K562 (cell line): Measurements from ENCODE around the gene GPNMB. TPM values are rescaled to one million over a fixed set of nuclear protein-coding genes. Genes with fewer than 3 reads are reported as not detected.

Experiments
- CREBBP ChIP-seq: IDR thresholded peaks from one replicate; pipeline ENCODE4 v1.6.1; 2012; ENCODE audit warnings: low read depth, mild to moderate bottlenecking, control low read depth, inconsistent platforms, low read length
- EHMT2 ChIP-seq: fragments of 450-650 bp; IDR thresholded peaks from 2 replicates; pipeline ENCODE4 v1.6.1; 2018; ENCODE audit warnings: antibody characterized with exemption
- ELF2 ChIP-seq: fragments of 250-450 bp; sonication (Bioruptor Pico); IDR thresholded peaks from 2 replicates; pipeline ENCODE4 v1.5.0; 2021; ENCODE audit warnings: mild to moderate bottlenecking
- HDAC6 ChIP-seq: IDR thresholded peaks from 2 replicates; pipeline ENCODE4 v1.6.1; 2012; ENCODE audit warnings: low read depth, mild to moderate bottlenecking, control low read depth, inconsistent platforms, low read length, moderate library complexity
- MTA3 ChIP-seq: fragments of 450-650 bp; formaldehyde crosslinking; IDR thresholded peaks from 2 replicates; pipeline ENCODE4 v1.6.1; 2017; ENCODE audit warnings: mild to moderate bottlenecking, borderline replicate concordance
- OTX1 ChIP-seq: fragments of 450-650 bp; formaldehyde crosslinking; IDR thresholded peaks from 2 replicates; pipeline ENCODE4 v1.4.0; 2022; ENCODE audit warnings: mild to moderate bottlenecking
- PTRF ChIP-seq: fragments of 450-650 bp; IDR thresholded peaks from 2 replicates; pipeline ENCODE4 v1.6.1; 2016; ENCODE audit warnings: mild to moderate bottlenecking, missing genetic modification characterization, missing compliant biosample characterization
- RAD51 ChIP-seq: fragments of 450-650 bp; IDR thresholded peaks from 2 replicates; pipeline ENCODE4 v1.7.1; 2016; ENCODE audit warnings: low read depth, mild to moderate bottlenecking, borderline replicate concordance
- TCFL5 ChIP-seq: fragments of 250-450 bp; sonication (Bioruptor Pico); conservative IDR thresholded peaks from 2 replicates; pipeline ENCODE4 v1.6.1; 2021; ENCODE audit warnings: mild to moderate bottlenecking, moderate library complexity, matching md5 sums
- TFAM ChIP-seq: fragments of 250-450 bp; sonication (Bioruptor Pico); conservative IDR thresholded peaks from 2 replicates; pipeline ENCODE4 v1.5.0; 2021; ENCODE audit warnings: mild to moderate bottlenecking, moderate library complexity
- U2AF1 ChIP-seq: fragments of 200-400 bp; formaldehyde crosslinking; optimal IDR thresholded peaks from 2 replicates; pipeline ENCODE3; 2017; ENCODE audit warnings: mild to moderate bottlenecking, low read depth, low read length, moderate library complexity
- ZBTB11 ChIP-seq, 3 experiments: fragments of 200-800 bp in 1 of 3; fragments of 250-450 bp in 1 of 3; fragments of 450-650 bp in 1 of 3; sonication (Bioruptor Pico) in 1 of 3; sonication (Bioruptor generic) in 1 of 3; formaldehyde crosslinking in 1 of 3; IDR thresholded peaks; 2 replicates each; pipeline versions ENCODE4 v1.6.1 to v1.8.0; 2016 to 2022; ENCODE audit warnings: mild to moderate bottlenecking in 2 of 3, missing genetic modification characterization in 2 of 3, missing compliant biosample characterization in 1 of 3, moderate library complexity in 1 of 3
- ZNF561 ChIP-seq: fragments of 450-650 bp; formaldehyde crosslinking; conservative IDR thresholded peaks from 2 replicates; pipeline ENCODE4 v1.4.0; 2020; ENCODE audit warnings: mild to moderate bottlenecking, moderate library complexity
- ZNF707 ChIP-seq: fragments of 250-450 bp; sonication (Bioruptor Pico); conservative IDR thresholded peaks from 2 replicates; pipeline ENCODE4 v1.8.0; 2022; ENCODE audit warnings: inconsistent platforms, mild to moderate bottlenecking, moderate library complexity
- ZNF77 ChIP-seq: fragments of 250-450 bp; sonication (Bioruptor Pico); IDR thresholded peaks from 2 replicates; pipeline ENCODE4 v1.5.0; 2020
- ZNF785 ChIP-seq: fragments of 250-450 bp; sonication (Bioruptor Pico); IDR thresholded peaks from 2 replicates; pipeline ENCODE4 v1.4.0; 2020; ENCODE audit warnings: mild to moderate bottlenecking
- ZSCAN29 ChIP-seq: fragments of 450-650 bp; IDR thresholded peaks from 2 replicates; pipeline ENCODE4 v1.6.1; 2017
- polyA plus RNA-seq, 8 experiments: library from polyadenylated mRNA; depleted of rRNA in 4 of 8; stranded (reverse) in 5 of 8; unstranded in 3 of 8; fragments of >200 nt; fragmentation: Nextera tagmentation in 2 of 8; fragmentation: Illumina TruSeq in 1 of 8; extraction: Ambion mirVana in 2 of 8; extraction: Trizol in 1 of 8; gene quantifications; 2 replicates each; pipeline versions ENCODE4 v1.2.1 to v1.2.3, GENCODE V29; 2011 to 2014; ENCODE audit warnings: inconsistent platforms in 1 of 8, missing spikeins in 1 of 8
- total RNA-seq, 7 experiments: library from RNA; depleted of rRNA in 6 of 7; stranded (reverse); fragments of >200 nt in 6 of 7; fragmentation: Illumina TruSeq in 2 of 7; extraction: Trizol in 2 of 7; gene quantifications; 2 replicates each; pipeline versions ENCODE4 v1.2.1 to v1.2.3, GENCODE V29; 2011 to 2021; ENCODE audit warnings: low replicate concordance in 1 of 7
- TF ChIP-seq, protein P1 (sequence below): fragments of 150-350 bp; IDR thresholded peaks from 2 replicates; pipeline ENCODE4 v1.6.1; 2014; ENCODE audit warnings: low read depth, mild to moderate bottlenecking, low read length, borderline replicate concordance
- TF ChIP-seq, protein P2 (sequence below), 2 experiments: fragments of 450-650 bp in 1 of 2; IDR thresholded peaks; 2 replicates each; pipeline ENCODE4 v1.6.1; 2011 to 2017; ENCODE audit warnings: low read depth in 2 of 2, antibody characterized with exemption in 1 of 2, borderline replicate concordance in 1 of 2, low read length in 1 of 2, mild to moderate bottlenecking in 1 of 2, mixed read lengths in 1 of 2; ENCODE audit not compliant: control insufficient read depth in 1 of 2

The GPNMB gene
- total and polyA plus RNA-seq, 9 of the 15 experiments (the other 6 are each of a cell fraction or from before 2014, with no cell fraction given), result 0.15 to 0.72 (median 0.33) TPM

- TF ChIP-seq ZBTB11 (CRISPR knock-in tag; IDR thresholded peaks at IDR 0.05), result no peak
- TF ChIP-seq TCFL5 (CRISPR knock-in tag), result no peak
- TF ChIP-seq, protein P1, sequence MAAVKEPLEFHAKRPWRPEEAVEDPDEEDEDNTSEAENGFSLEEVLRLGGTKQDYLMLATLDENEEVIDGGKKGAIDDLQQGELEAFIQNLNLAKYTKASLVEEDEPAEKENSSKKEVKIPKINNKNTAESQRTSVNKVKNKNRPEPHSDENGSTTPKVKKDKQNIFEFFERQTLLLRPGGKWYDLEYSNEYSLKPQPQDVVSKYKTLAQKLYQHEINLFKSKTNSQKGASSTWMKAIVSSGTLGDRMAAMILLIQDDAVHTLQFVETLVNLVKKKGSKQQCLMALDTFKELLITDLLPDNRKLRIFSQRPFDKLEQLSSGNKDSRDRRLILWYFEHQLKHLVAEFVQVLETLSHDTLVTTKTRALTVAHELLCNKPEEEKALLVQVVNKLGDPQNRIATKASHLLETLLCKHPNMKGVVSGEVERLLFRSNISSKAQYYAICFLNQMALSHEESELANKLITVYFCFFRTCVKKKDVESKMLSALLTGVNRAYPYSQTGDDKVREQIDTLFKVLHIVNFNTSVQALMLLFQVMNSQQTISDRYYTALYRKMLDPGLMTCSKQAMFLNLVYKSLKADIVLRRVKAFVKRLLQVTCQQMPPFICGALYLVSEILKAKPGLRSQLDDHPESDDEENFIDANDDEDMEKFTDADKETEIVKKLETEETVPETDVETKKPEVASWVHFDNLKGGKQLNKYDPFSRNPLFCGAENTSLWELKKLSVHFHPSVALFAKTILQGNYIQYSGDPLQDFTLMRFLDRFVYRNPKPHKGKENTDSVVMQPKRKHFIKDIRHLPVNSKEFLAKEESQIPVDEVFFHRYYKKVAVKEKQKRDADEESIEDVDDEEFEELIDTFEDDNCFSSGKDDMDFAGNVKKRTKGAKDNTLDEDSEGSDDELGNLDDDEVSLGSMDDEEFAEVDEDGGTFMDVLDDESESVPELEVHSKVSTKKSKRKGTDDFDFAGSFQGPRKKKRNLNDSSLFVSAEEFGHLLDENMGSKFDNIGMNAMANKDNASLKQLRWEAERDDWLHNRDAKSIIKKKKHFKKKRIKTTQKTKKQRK, result no peak
- TF ChIP-seq ZSCAN29, result no peak
- no peak for TF ChIP-seq EHMT2
- TF ChIP-seq RAD51, result no peak
- TF ChIP-seq, protein P2, sequence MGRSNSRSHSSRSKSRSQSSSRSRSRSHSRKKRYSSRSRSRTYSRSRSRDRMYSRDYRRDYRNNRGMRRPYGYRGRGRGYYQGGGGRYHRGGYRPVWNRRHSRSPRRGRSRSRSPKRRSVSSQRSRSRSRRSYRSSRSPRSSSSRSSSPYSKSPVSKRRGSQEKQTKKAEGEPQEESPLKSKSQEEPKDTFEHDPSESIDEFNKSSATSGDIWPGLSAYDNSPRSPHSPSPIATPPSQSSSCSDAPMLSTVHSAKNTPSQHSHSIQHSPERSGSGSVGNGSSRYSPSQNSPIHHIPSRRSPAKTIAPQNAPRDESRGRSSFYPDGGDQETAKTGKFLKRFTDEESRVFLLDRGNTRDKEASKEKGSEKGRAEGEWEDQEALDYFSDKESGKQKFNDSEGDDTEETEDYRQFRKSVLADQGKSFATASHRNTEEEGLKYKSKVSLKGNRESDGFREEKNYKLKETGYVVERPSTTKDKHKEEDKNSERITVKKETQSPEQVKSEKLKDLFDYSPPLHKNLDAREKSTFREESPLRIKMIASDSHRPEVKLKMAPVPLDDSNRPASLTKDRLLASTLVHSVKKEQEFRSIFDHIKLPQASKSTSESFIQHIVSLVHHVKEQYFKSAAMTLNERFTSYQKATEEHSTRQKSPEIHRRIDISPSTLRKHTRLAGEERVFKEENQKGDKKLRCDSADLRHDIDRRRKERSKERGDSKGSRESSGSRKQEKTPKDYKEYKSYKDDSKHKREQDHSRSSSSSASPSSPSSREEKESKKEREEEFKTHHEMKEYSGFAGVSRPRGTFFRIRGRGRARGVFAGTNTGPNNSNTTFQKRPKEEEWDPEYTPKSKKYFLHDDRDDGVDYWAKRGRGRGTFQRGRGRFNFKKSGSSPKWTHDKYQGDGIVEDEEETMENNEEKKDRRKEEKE (IDR thresholded peaks at IDR 0.05; ENCODE audit: borderline replicate concordance in 1 of 2, control insufficient read depth in 1 of 2, low read depth in 2 of 2, low read length in 1 of 2), result no peak
- TF ChIP-seq ZNF707 (CRISPR knock-in tag), result no peak
- TF ChIP-seq PTRF (tag), result no peak
- no peak for TF ChIP-seq ZNF785 (CRISPR knock-in tag)
- TF ChIP-seq ZNF77 (CRISPR knock-in tag), result no peak
- TF ChIP-seq TFAM (CRISPR knock-in tag), result no peak
- TF ChIP-seq OTX1, result no peak
- TF ChIP-seq ZNF561 (CRISPR knock-in tag), result no peak
- TF ChIP-seq MTA3, result no peak
- no peak for TF ChIP-seq ELF2 (CRISPR knock-in tag)
- no peak for TF ChIP-seq U2AF1
- no peak for TF ChIP-seq HDAC6
- TF ChIP-seq CREBBP, result no peak
Measured at GRCh38 chr7:23261843-23262452, 15.4 kb downstream of the GPNMB start (continued).
